Endothelial cell of umbilical vein (primary cell): ENCODE measurements around the gene COL19A1. TPM values are rescaled to one million over a fixed set of nuclear protein-coding genes. Genes with fewer than 3 reads are reported as not detected.

Experiments used
- BruUV-seq: library from RNA; stranded (reverse); fragments of 400-500 nt; replicated peaks from 2 replicates; lab custom pipeline; 2021; lab: Mats Ljungman, UMichigan
- CTCF ChIA-PET: fragments of 300-600, 350-600 bp; sonication (Branson Sonifier 250); formaldehyde crosslinking; loops from one replicate; lab custom pipeline; 2021; ENCODE audit warnings: antibody characterized with exemption, inconsistent platforms; lab: Charles Lee
- POLR2A ChIA-PET: fragments of 300-600, 350-600 bp; sonication (Branson Sonifier 250); formaldehyde crosslinking; loops from one replicate; lab custom pipeline; 2021; ENCODE audit warnings: antibody characterized with exemption, inconsistent platforms; lab: Charles Lee
- DNase-seq: peaks from one replicate; pipeline ENCODE4 v3.0.0-alpha.2; 2011; ENCODE audit warnings: low read depth, low spot score
- FAIRE-seq: peaks from 2 replicates; lab custom pipeline; 2011; peaks lifted over from hg19 to GRCh38; lab: Jason Lieb, UNC
- H2AFZ ChIP-seq: 2 replicates; pipeline ENCODE4 v1.6.0; 2012; ENCODE audit warnings: low read depth, low read length, control low read depth, inconsistent platforms
- H3K27ac ChIP-seq: 2 replicates; pipeline ENCODE4 v1.5.1; 2011; ENCODE audit warnings: low read depth, mild to moderate bottlenecking, control low read depth, low read length, moderate library complexity; ENCODE audit not compliant: insufficient read depth
- H3K27me3 ChIP-seq, 2 experiments: 2 replicates each; pipeline versions ENCODE4 v1.6.0 to v1.6.1; 2011; ENCODE audit warnings: low read length in 2 of 2, mixed read lengths in 1 of 2; ENCODE audit not compliant: control insufficient read depth in 2 of 2, insufficient read depth in 2 of 2
- H3K36me3 ChIP-seq, 2 experiments: 2 replicates in 1 of 2; 3 replicates in 1 of 2; pipeline ENCODE4 v1.5.1; 2011; ENCODE audit warnings: low read length in 2 of 2, mild to moderate bottlenecking in 1 of 2, moderate library complexity in 1 of 2; ENCODE audit not compliant: control insufficient read depth in 2 of 2, insufficient read depth in 2 of 2; ENCODE audit errors: extremely low read depth in 1 of 2
- H3K4me1 ChIP-seq: 3 replicates; pipeline ENCODE4 v1.5.1; 2011; ENCODE audit warnings: mild to moderate bottlenecking, low read length; ENCODE audit not compliant: control insufficient read depth, insufficient read depth; ENCODE audit errors: extremely low read depth
- H3K4me2 ChIP-seq: 2 replicates; pipeline ENCODE4 v1.6.1; 2011; ENCODE audit warnings: low read length, control low read depth, mixed read lengths; ENCODE audit not compliant: insufficient read depth
- H3K4me3 ChIP-seq, 3 experiments: fragments of 200-600 bp in 1 of 3; sonication (generic), shearing (Covaris generic) in 1 of 3; replicated peaks in 1 of 3; 2 replicates each; pipeline ENCODE4 v1.5.1; 2011 to 2016; ENCODE audit warnings: control low read depth in 3 of 3, low read length in 3 of 3, mild to moderate bottlenecking in 2 of 3, inconsistent platforms in 1 of 3, low read depth in 1 of 3, moderate library complexity in 1 of 3; ENCODE audit not compliant: insufficient read depth in 1 of 3
- H3K79me2 ChIP-seq: 2 replicates; pipeline ENCODE4 v1.6.0; 2012; ENCODE audit warnings: low read length, inconsistent platforms; ENCODE audit not compliant: control insufficient read depth, insufficient read depth
- H3K9ac ChIP-seq: replicated peaks from 2 replicates; pipeline ENCODE3; 2011; ENCODE audit warnings: low read length, control low read depth; ENCODE audit not compliant: insufficient read depth; ENCODE audit errors: extremely low read depth
- H3K9me1 ChIP-seq: replicated peaks from 3 replicates; pipeline ENCODE4 v1.6.0; 2011; ENCODE audit warnings: mild to moderate bottlenecking, low read length; ENCODE audit not compliant: control insufficient read depth, insufficient read depth; ENCODE audit errors: extremely low read depth
- H3K9me3 ChIP-seq: replicated peaks from 2 replicates; pipeline ENCODE4 v1.5.1; 2012; ENCODE audit warnings: low read length, inconsistent platforms; ENCODE audit not compliant: control insufficient read depth, insufficient read depth
- H4K20me1 ChIP-seq: replicated peaks from 2 replicates; pipeline ENCODE3; 2011; ENCODE audit warnings: mild to moderate bottlenecking, low read length; ENCODE audit not compliant: control insufficient read depth, insufficient read depth; ENCODE audit errors: extremely low read depth
- EZH2 ChIP-seq: IDR thresholded peaks from 2 replicates; pipeline ENCODE4 v1.6.1; 2012; ENCODE audit warnings: borderline replicate concordance, low read depth, mild to moderate bottlenecking, moderate library complexity, low read length, inconsistent platforms; ENCODE audit not compliant: severe bottlenecking
- FOS ChIP-seq: IDR thresholded peaks from 2 replicates; pipeline ENCODE4 v1.6.1; 2011; ENCODE audit warnings: mild to moderate bottlenecking, low read length, moderate library complexity, borderline replicate concordance; ENCODE audit not compliant: insufficient read depth
- GATA2 ChIP-seq: IDR thresholded peaks from 2 replicates; pipeline ENCODE4 v1.7.0; 2011; ENCODE audit warnings: low read depth, mild to moderate bottlenecking, moderate library complexity, mixed read lengths, low read length; ENCODE audit not compliant: insufficient read length, insufficient read depth
- MAX ChIP-seq: IDR thresholded peaks from 2 replicates; pipeline ENCODE4 v1.6.1; 2011; ENCODE audit not compliant: insufficient read depth, insufficient read length
- POLR2A ChIP-seq: IDR thresholded peaks from 2 replicates; pipeline ENCODE4 v1.6.1; 2012; ENCODE audit warnings: low read depth, mild to moderate bottlenecking, control low read depth, low read length
- POLR2AphosphoS5 ChIP-seq: IDR thresholded peaks from 2 replicates; pipeline ENCODE4 v1.6.1; 2012; ENCODE audit warnings: low read depth, mild to moderate bottlenecking, control low read depth, low read length, moderate library complexity; ENCODE audit not compliant: insufficient read depth
- dilution Hi-C: fragments of 300-500 bp; cut with MboI; formaldehyde crosslinking; loops from one replicate; pipeline ENCODE4 v1.15.0; 2019; ENCODE audit warnings: low sequenced_read_pairs; ENCODE audit not compliant: extremely low pct_ligation_motif_present
- intact Hi-C: fragments of 100-400 bp; cut with micrococcal nuclease; formaldehyde crosslinking; loops from one replicate; pipeline ENCODE4 v1.10.0; 2022
- polyA plus RNA-seq, 4 experiments: library from polyadenylated mRNA; depleted of rRNA in 3 of 4; stranded (reverse) in 3 of 4; unstranded in 1 of 4; fragments of >200 nt; gene quantifications; 2 replicates each; pipeline versions ENCODE4 v1.2.1 to v1.2.3, GENCODE V29; 2011 to 2012; ENCODE audit warnings: missing spikeins in 1 of 4
- total RNA-seq: library from RNA; stranded (reverse); gene quantifications from 2 replicates; pipeline ENCODE4 v1.2.3, GENCODE V29; 2021
- TF ChIP-seq, protein P1 (sequence below), 2 donors: IDR thresholded peaks; 1 replicate in 1 of 2; 2 replicates in 1 of 2; pipeline ENCODE4 v1.5.1; 2011; ENCODE audit warnings: low read length in 2 of 2, mild to moderate bottlenecking in 2 of 2, moderate library complexity in 2 of 2, control low read depth in 1 of 2, inconsistent platforms in 1 of 2, low read depth in 1 of 2; ENCODE audit not compliant: insufficient read depth in 1 of 2; ENCODE audit errors: extremely low read depth in 1 of 2

The COL19A1 gene
- total and polyA plus RNA-seq, 2 donors (not counting 3 experiments of a cell fraction or from before 2014, with no cell fraction given), result not detected

GRCh38 chr6:69881322-69882151 is 15.2 kb downstream of the COL19A1 start:
- no peak overlapping the region for H3K27ac ChIP-seq
- no peak overlapping the region for H3K4me3 ChIP-seq
- BruUV-seq, result no TSS peak
- ChIA-PET POLR2A (no interaction called here), CTCF (no interaction called here)
- H3K27me3 ChIP-seq, result no peaks in the 10 kb centered on the region
- dilution Hi-C loops (no loop called here), intact Hi-C loops (no loop called here)
- H3K4me1 ChIP-seq, result no peaks in the 10 kb centered on the region
- no peaks in the 10 kb centered on the region for H3K9me3 ChIP-seq
- H4K20me1 ChIP-seq, result no peaks in the 10 kb centered on the region
- no peaks in the 10 kb centered on the region for H3K36me3 ChIP-seq
- H3K4me2 ChIP-seq, result no peak overlapping the region
- H3K9me1 ChIP-seq, result no peaks in the 10 kb centered on the region
- no peaks in the 10 kb centered on the region for H3K79me2 ChIP-seq
- DNase-seq, result no peak
- no peak for FAIRE-seq
- H3K9ac ChIP-seq, result no peak overlapping the region
- H2AFZ ChIP-seq, result no peak overlapping the region
- TF ChIP-seq POLR2A (no peak), MAX (no peak), POLR2AphosphoS5 (no peak), EZH2 (no peak), FOS (no peak), GATA2 (no peak)
- TF ChIP-seq, protein P1, sequence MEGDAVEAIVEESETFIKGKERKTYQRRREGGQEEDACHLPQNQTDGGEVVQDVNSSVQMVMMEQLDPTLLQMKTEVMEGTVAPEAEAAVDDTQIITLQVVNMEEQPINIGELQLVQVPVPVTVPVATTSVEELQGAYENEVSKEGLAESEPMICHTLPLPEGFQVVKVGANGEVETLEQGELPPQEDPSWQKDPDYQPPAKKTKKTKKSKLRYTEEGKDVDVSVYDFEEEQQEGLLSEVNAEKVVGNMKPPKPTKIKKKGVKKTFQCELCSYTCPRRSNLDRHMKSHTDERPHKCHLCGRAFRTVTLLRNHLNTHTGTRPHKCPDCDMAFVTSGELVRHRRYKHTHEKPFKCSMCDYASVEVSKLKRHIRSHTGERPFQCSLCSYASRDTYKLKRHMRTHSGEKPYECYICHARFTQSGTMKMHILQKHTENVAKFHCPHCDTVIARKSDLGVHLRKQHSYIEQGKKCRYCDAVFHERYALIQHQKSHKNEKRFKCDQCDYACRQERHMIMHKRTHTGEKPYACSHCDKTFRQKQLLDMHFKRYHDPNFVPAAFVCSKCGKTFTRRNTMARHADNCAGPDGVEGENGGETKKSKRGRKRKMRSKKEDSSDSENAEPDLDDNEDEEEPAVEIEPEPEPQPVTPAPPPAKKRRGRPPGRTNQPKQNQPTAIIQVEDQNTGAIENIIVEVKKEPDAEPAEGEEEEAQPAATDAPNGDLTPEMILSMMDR (IDR thresholded peaks at IDR 0.05; ENCODE audit: extremely low read depth in 1 of 2, insufficient read depth in 1 of 2, low read depth in 1 of 2, low read length in 2 of 2), result no peak
